ENCODE measurements around the gene CCN6.

The CCN6 gene

GRCh38 chr6:112010328-112010727 is 43.6 kb upstream of the CCN6 start:
- Histone ChIP-seq H3K4me1 (ENCODE audit: control insufficient read depth, low read depth, low read length) (no peaks in the 10 kb centered on the region), H3K27ac (ENCODE audit: low read depth, low read length) (no peak overlapping the region), H3K4ac (ENCODE audit: low read depth, low read length) (no peak overlapping the region), H2AK5ac (ENCODE audit: low read length) (no peak overlapping the region), H3K79me1 (ENCODE audit: low read length) (no peaks in the 10 kb centered on the region), H3K4me2 (ENCODE audit: low read length) (no peak overlapping the region), H3K27me3 (ENCODE audit: insufficient read depth, low read length, poor library complexity) (no peaks in the 10 kb centered on the region), H3K9ac (ENCODE audit: low read length) (no peak overlapping the region), H3K36me3 (ENCODE audit: control insufficient read depth, insufficient read depth, low read length) (no peaks in the 10 kb centered on the region), H3K18ac (ENCODE audit: low read length) (no peak overlapping the region), H3K4me3 (ENCODE audit: low read length) (no peak overlapping the region), H3K79me2 (ENCODE audit: control insufficient read depth, insufficient read depth, low read length) (no peaks in the 10 kb centered on the region), H4K5ac (ENCODE audit: low read length) (no peak overlapping the region), H3K56ac (ENCODE audit: low read length) (no peak overlapping the region), H2BK5ac (ENCODE audit: low read length) (no peak overlapping the region), H4K8ac (ENCODE audit: low read depth, low read length) (no peak overlapping the region), H3K23ac (ENCODE audit: low read length) (no peak overlapping the region), H2BK15ac (replicated peaks; ENCODE audit: low read depth) (no peak overlapping the region), H2BK120ac (ENCODE audit: low read depth, low read length) (no peak overlapping the region)
- DNase-seq, result no peak
- no CpG with 5 or more reads among the region's 5 CpGs for WGBS (ENCODE audit: extremely low coverage, insufficient coverage, low lambda C conversion rate)

GRCh38 chr6:112013051-112013450 is 40.9 kb upstream of the CCN6 start:
- no peak overlapping the region for H4K5ac ChIP-seq (ENCODE audit: low read length)
- no peak overlapping the region for H3K23ac ChIP-seq (ENCODE audit: low read length)
- no peaks in the 10 kb centered on the region for H3K36me3 ChIP-seq (ENCODE audit: control insufficient read depth, insufficient read depth, low read length)
- H3K79me2 ChIP-seq (ENCODE audit: control insufficient read depth, insufficient read depth, low read length), result no peaks in the 10 kb centered on the region
- H2BK15ac ChIP-seq (replicated peaks; ENCODE audit: low read depth), result no peak overlapping the region
- no peak overlapping the region for H3K4me2 ChIP-seq (ENCODE audit: low read length)
- no peak overlapping the region for H2AK5ac ChIP-seq (ENCODE audit: low read length)
- no peaks in the 10 kb centered on the region for H3K4me1 ChIP-seq (ENCODE audit: control insufficient read depth, low read depth, low read length)
- no peak overlapping the region for H3K56ac ChIP-seq (ENCODE audit: low read length)
- H4K8ac ChIP-seq (ENCODE audit: low read depth, low read length), result no peak overlapping the region
- no peak overlapping the region for H3K18ac ChIP-seq (ENCODE audit: low read length)
- no peaks in the 10 kb centered on the region for H3K79me1 ChIP-seq (ENCODE audit: low read length)
- no peak overlapping the region for H2BK120ac ChIP-seq (ENCODE audit: low read depth, low read length)
- H3K4me3 ChIP-seq (ENCODE audit: low read length), result no peak overlapping the region
- no CpG with 5 or more reads among the region's 3 CpGs for WGBS (ENCODE audit: extremely low coverage, insufficient coverage, low lambda C conversion rate)
- H3K27ac ChIP-seq (ENCODE audit: low read depth, low read length), result no peak overlapping the region
- DNase-seq, result no peak
- H3K9ac ChIP-seq (ENCODE audit: low read length), result no peak overlapping the region
- H3K4ac ChIP-seq (ENCODE audit: low read depth, low read length), result no peak overlapping the region
- H3K27me3 ChIP-seq (ENCODE audit: insufficient read depth, low read length, poor library complexity), result no peaks in the 10 kb centered on the region
- H2BK5ac ChIP-seq (ENCODE audit: low read length), result no peak overlapping the region

GRCh38 chr6:112014483-112014882 is 39.4 kb upstream of the CCN6 start:
- Histone ChIP-seq H3K4me3 (ENCODE audit: low read length) (no peak overlapping the region), H3K4me2 (ENCODE audit: low read length) (no peak overlapping the region), H2BK15ac (replicated peaks; ENCODE audit: low read depth) (no peak overlapping the region), H3K18ac (ENCODE audit: low read length) (no peak overlapping the region), H3K27ac (ENCODE audit: low read depth, low read length) (no peak overlapping the region), H2BK5ac (ENCODE audit: low read length) (no peak overlapping the region), H2BK120ac (ENCODE audit: low read depth, low read length) (no peak overlapping the region), H3K79me1 (ENCODE audit: low read length) (no peaks in the 10 kb centered on the region), H2AK5ac (ENCODE audit: low read length) (no peak overlapping the region), H3K23ac (ENCODE audit: low read length) (no peak overlapping the region), H3K4me1 (ENCODE audit: control insufficient read depth, low read depth, low read length) (no peaks in the 10 kb centered on the region), H4K5ac (ENCODE audit: low read length) (no peak overlapping the region), H3K36me3 (ENCODE audit: control insufficient read depth, insufficient read depth, low read length) (no peaks in the 10 kb centered on the region), H3K27me3 (ENCODE audit: insufficient read depth, low read length, poor library complexity) (no peaks in the 10 kb centered on the region), H3K9ac (ENCODE audit: low read length) (no peak overlapping the region), H3K56ac (ENCODE audit: low read length) (no peak overlapping the region), H3K79me2 (ENCODE audit: control insufficient read depth, insufficient read depth, low read length) (no peaks in the 10 kb centered on the region), H3K4ac (ENCODE audit: low read depth, low read length) (no peak overlapping the region), H4K8ac (ENCODE audit: low read depth, low read length) (no peak overlapping the region)
- WGBS (ENCODE audit: extremely low coverage, insufficient coverage, low lambda C conversion rate), result no CpG with 5 or more reads among the region's 2 CpGs
- DNase-seq, result no peak

GRCh38 chr6:112015725-112016124 is 38.2 kb upstream of the CCN6 start:
- no peak overlapping the region for H4K5ac ChIP-seq (ENCODE audit: low read length)
- no peak overlapping the region for H3K56ac ChIP-seq (ENCODE audit: low read length)
- no peak overlapping the region for H3K9ac ChIP-seq (ENCODE audit: low read length)
- H3K27me3 ChIP-seq (ENCODE audit: insufficient read depth, low read length, poor library complexity), result no peaks in the 10 kb centered on the region
- H2BK120ac ChIP-seq (ENCODE audit: low read depth, low read length), result no peak overlapping the region
- no peaks in the 10 kb centered on the region for H3K79me1 ChIP-seq (ENCODE audit: low read length)
- H3K4me3 ChIP-seq (ENCODE audit: low read length), result no peak overlapping the region
- WGBS (ENCODE audit: extremely low coverage, insufficient coverage, low lambda C conversion rate), result no CpG with 5 or more reads among the region's 5 CpGs
- H2BK15ac ChIP-seq (replicated peaks; ENCODE audit: low read depth), result no peak overlapping the region
- H2AK5ac ChIP-seq (ENCODE audit: low read length), result no peak overlapping the region
- H3K27ac ChIP-seq (ENCODE audit: low read depth, low read length), result no peak overlapping the region
- no peaks in the 10 kb centered on the region for H3K36me3 ChIP-seq (ENCODE audit: control insufficient read depth, insufficient read depth, low read length)
- H3K79me2 ChIP-seq (ENCODE audit: control insufficient read depth, insufficient read depth, low read length), result no peaks in the 10 kb centered on the region
- H3K4me2 ChIP-seq (ENCODE audit: low read length), result no peak overlapping the region
- H3K23ac ChIP-seq (ENCODE audit: low read length), result no peak overlapping the region
- no peak overlapping the region for H3K18ac ChIP-seq (ENCODE audit: low read length)
- DNase-seq, result no peak
- H4K8ac ChIP-seq (ENCODE audit: low read depth, low read length), result no peak overlapping the region
- no peak overlapping the region for H2BK5ac ChIP-seq (ENCODE audit: low read length)
- H3K4ac ChIP-seq (ENCODE audit: low read depth, low read length), result no peak overlapping the region
- H3K4me1 ChIP-seq (ENCODE audit: control insufficient read depth, low read depth, low read length), result no peaks in the 10 kb centered on the region

GRCh38 chr6:112016320-112016719 is 37.6 kb upstream of the CCN6 start:
- Histone ChIP-seq H3K27ac (ENCODE audit: low read depth, low read length) (no peak overlapping the region), H3K4ac (ENCODE audit: low read depth, low read length) (no peak overlapping the region), H3K79me2 (ENCODE audit: control insufficient read depth, insufficient read depth, low read length) (no peaks in the 10 kb centered on the region), H2AK5ac (ENCODE audit: low read length) (no peak overlapping the region), H3K4me3 (ENCODE audit: low read length) (no peak overlapping the region), H2BK120ac (ENCODE audit: low read depth, low read length) (no peak overlapping the region), H3K4me2 (ENCODE audit: low read length) (no peak overlapping the region), H3K27me3 (ENCODE audit: insufficient read depth, low read length, poor library complexity) (no peaks in the 10 kb centered on the region), H3K79me1 (ENCODE audit: low read length) (no peaks in the 10 kb centered on the region), H3K9ac (ENCODE audit: low read length) (no peak overlapping the region), H2BK15ac (replicated peaks; ENCODE audit: low read depth) (no peak overlapping the region), H3K23ac (ENCODE audit: low read length) (no peak overlapping the region), H4K5ac (ENCODE audit: low read length) (no peak overlapping the region), H2BK5ac (ENCODE audit: low read length) (no peak overlapping the region), H3K4me1 (ENCODE audit: control insufficient read depth, low read depth, low read length) (no peaks in the 10 kb centered on the region), H3K18ac (ENCODE audit: low read length) (no peak overlapping the region), H3K36me3 (ENCODE audit: control insufficient read depth, insufficient read depth, low read length) (no peaks in the 10 kb centered on the region), H4K8ac (ENCODE audit: low read depth, low read length) (no peak overlapping the region), H3K56ac (ENCODE audit: low read length) (no peak overlapping the region)
- WGBS (ENCODE audit: extremely low coverage, insufficient coverage, low lambda C conversion rate), result no CpG with 5 or more reads among the region's 6 CpGs
- no peak for DNase-seq

- no peak overlapping the region for H2BK15ac ChIP-seq (replicated peaks; ENCODE audit: low read depth)
- no peak overlapping the region for H3K18ac ChIP-seq (ENCODE audit: low read length)
- no peak overlapping the region for H4K8ac ChIP-seq (ENCODE audit: low read depth, low read length)
- no CpG with 5 or more reads among the region's 4 CpGs for whole genome bisulfite sequencing (ENCODE audit: extremely low coverage, insufficient coverage, low lambda C conversion rate)
- H3K27ac ChIP-seq (ENCODE audit: low read depth, low read length), result no peak overlapping the region
- no peaks in the 10 kb centered on the region for H3K4me1 ChIP-seq (ENCODE audit: control insufficient read depth, low read depth, low read length)
- no peaks in the 10 kb centered on the region for H3K27me3 ChIP-seq (ENCODE audit: insufficient read depth, low read length, poor library complexity)
- no peak overlapping the region for H4K5ac ChIP-seq (ENCODE audit: low read length)
- no peak overlapping the region for H3K9ac ChIP-seq (ENCODE audit: low read length)
- no peaks in the 10 kb centered on the region for H3K79me1 ChIP-seq (ENCODE audit: low read length)
- no peak overlapping the region for H2BK5ac ChIP-seq (ENCODE audit: low read length)
- H3K4me3 ChIP-seq (ENCODE audit: low read length), result no peak overlapping the region
- no peak overlapping the region for H2AK5ac ChIP-seq (ENCODE audit: low read length)
- H3K23ac ChIP-seq (ENCODE audit: low read length), result no peak overlapping the region
- H3K56ac ChIP-seq (ENCODE audit: low read length), result no peak overlapping the region
- DNase-seq, result no peak
- H2BK120ac ChIP-seq (ENCODE audit: low read depth, low read length), result no peak overlapping the region
- no peaks in the 10 kb centered on the region for H3K79me2 ChIP-seq (ENCODE audit: control insufficient read depth, insufficient read depth, low read length)
- no peak overlapping the region for H3K4ac ChIP-seq (ENCODE audit: low read depth, low read length)
- H3K4me2 ChIP-seq (ENCODE audit: low read length), result no peak overlapping the region
- no peaks in the 10 kb centered on the region for H3K36me3 ChIP-seq (ENCODE audit: control insufficient read depth, insufficient read depth, low read length)
These were observed 36.7 kb upstream of the CCN6 start for GRCh38 chr6:112017169-112017568.

Data from mesendoderm (in vitro differentiated cells).